Measurements from ENCODE around the gene PRKAR2B. TPM values are rescaled to one million over a fixed set of nuclear protein-coding genes. Genes with fewer than 3 reads are reported as not detected.

PRKAR2B gene
- total RNA-seq, 1 experiment from 2014 or later, result 15.1 TPM

DNA sequence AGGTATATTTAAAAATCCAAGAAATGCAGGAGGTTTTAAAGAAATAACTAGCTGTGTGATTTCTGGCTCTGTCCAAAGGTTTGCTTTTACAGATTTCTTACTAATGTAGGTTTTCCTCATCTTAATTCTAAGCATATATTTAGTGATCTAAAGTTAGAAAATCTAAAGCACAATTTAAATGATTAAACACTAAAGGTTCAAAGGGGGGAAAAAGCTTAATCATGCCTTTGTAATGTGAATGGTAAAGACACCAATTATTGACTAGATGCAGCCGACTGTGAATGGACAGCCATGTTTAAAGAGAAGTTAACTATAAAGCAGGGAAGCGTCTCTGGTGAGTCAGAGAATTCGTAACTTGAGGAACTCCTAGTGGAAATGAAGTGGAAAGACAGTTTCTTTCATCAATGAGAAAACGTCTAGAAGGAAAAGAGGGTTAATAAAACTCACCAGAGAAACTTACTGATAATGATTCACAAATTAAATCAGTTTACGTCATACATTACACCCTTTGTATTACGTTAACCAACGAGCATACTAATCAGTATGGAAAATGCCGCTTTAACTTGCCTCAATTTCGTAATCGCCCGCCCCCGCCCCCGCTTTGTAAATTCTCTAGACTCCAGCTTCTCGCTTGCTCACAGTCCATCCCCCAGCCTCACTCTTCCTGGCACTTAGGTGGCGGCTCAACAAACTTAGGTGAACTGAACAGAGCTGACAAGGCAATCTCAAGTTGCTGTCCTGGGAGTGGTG is 123.2 kb downstream of the PRKAR2B start:
- CTCF ChIA-PET, result interaction anchor here (1.1 to 3.1 kb wide), 7 partner anchors 16 to 712 kb away, joined by 5 to 17 read pairs (median 7); no protein-coding TSS in a partner anchor
- TF ChIP-seq EGR1 (IDR thresholded peaks at IDR 0.05; ENCODE audit: low read depth) (peak; percentile 89), ZNF274 (IDR thresholded peaks at IDR 0.05; ENCODE audit: low read depth, low read length) (no peak), SP1 (IDR thresholded peaks at IDR 0.05; ENCODE audit: low read depth) (no peak; the same call in 1 of the 2 replicates), ELF1 (IDR thresholded peaks at IDR 0.05; ENCODE audit: borderline replicate concordance, low read depth) (no peak), TCF7L2 (IDR thresholded peaks at IDR 0.05; ENCODE audit: borderline replicate concordance, extremely low read depth, insufficient read depth, insufficient read length) (no peak), EZH2phosphoT487 (IDR thresholded peaks at IDR 0.05; ENCODE audit: borderline replicate concordance) (no peak), ZFX (IDR thresholded peaks at IDR 0.05) (no peak), MAX (IDR thresholded peaks at IDR 0.05) (no peak), SRF (IDR thresholded peaks at IDR 0.05; ENCODE audit: low read depth) (no peak), EZH2 (IDR thresholded peaks at IDR 0.05) (no peak), POLR2A (IDR thresholded peaks at IDR 0.05; ENCODE audit: borderline replicate concordance, extremely low read depth, insufficient read depth, insufficient read length) (no peak), POLR2AphosphoS5 (IDR thresholded peaks at IDR 0.05; ENCODE audit: low read depth, low read length) (peak; percentile 38; the same call in 1 of the 2 replicates), SIN3A (IDR thresholded peaks at IDR 0.05; ENCODE audit: low read depth) (no peak; the same call in 1 of the 2 replicates), JUND (IDR thresholded peaks at IDR 0.05) (no peak; the same call in 1 of the 2 replicates), FOSL1 (IDR thresholded peaks at IDR 0.05; ENCODE audit: low read depth) (peak; percentile 18; the same call in 1 of the 2 replicates), CBX3 (IDR thresholded peaks at IDR 0.05; ENCODE audit: low read depth) (no peak), ATF3 (IDR thresholded peaks at IDR 0.05) (no peak), RAD21 (IDR thresholded peaks at IDR 0.05; ENCODE audit: low read depth) (no peak), YY1 (IDR thresholded peaks at IDR 0.05; ENCODE audit: extremely low read depth, insufficient replicate concordance, low read depth, low read length) (peak; percentile 76)
- TF ChIP-seq, protein P1, sequence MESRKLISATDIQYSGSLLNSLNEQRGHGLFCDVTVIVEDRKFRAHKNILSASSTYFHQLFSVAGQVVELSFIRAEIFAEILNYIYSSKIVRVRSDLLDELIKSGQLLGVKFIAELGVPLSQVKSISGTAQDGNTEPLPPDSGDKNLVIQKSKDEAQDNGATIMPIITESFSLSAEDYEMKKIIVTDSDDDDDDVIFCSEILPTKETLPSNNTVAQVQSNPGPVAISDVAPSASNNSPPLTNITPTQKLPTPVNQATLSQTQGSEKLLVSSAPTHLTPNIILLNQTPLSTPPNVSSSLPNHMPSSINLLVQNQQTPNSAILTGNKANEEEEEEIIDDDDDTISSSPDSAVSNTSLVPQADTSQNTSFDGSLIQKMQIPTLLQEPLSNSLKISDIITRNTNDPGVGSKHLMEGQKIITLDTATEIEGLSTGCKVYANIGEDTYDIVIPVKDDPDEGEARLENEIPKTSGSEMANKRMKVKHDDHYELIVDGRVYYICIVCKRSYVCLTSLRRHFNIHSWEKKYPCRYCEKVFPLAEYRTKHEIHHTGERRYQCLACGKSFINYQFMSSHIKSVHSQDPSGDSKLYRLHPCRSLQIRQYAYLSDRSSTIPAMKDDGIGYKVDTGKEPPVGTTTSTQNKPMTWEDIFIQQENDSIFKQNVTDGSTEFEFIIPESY (IDR thresholded peaks at IDR 0.05; ENCODE audit: extremely low read depth, insufficient replicate concordance, low read length), result no peak
- TF ChIP-seq, protein P2, sequence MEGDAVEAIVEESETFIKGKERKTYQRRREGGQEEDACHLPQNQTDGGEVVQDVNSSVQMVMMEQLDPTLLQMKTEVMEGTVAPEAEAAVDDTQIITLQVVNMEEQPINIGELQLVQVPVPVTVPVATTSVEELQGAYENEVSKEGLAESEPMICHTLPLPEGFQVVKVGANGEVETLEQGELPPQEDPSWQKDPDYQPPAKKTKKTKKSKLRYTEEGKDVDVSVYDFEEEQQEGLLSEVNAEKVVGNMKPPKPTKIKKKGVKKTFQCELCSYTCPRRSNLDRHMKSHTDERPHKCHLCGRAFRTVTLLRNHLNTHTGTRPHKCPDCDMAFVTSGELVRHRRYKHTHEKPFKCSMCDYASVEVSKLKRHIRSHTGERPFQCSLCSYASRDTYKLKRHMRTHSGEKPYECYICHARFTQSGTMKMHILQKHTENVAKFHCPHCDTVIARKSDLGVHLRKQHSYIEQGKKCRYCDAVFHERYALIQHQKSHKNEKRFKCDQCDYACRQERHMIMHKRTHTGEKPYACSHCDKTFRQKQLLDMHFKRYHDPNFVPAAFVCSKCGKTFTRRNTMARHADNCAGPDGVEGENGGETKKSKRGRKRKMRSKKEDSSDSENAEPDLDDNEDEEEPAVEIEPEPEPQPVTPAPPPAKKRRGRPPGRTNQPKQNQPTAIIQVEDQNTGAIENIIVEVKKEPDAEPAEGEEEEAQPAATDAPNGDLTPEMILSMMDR (IDR thresholded peaks at IDR 0.05 in 2 of 3, conservative IDR thresholded peaks at IDR 0.05 in 1 of 3; ENCODE audit: borderline replicate concordance in 1 of 3, insufficient read depth in 1 of 3, low read depth in 2 of 3, low read length in 2 of 3), result peak; percentile 3 to 39 (median 26); a peak in 3 of 6 replicates

More for the DNA sequence above, 123.2 kb downstream of the PRKAR2B start:
- RAD21 ChIA-PET (ENCODE audit: low non-redundant PET in 1 of 2, low total read pairs in 2 of 2, uncharacterized antibody in 2 of 2, unreplicated experiment in 2 of 2), result no interaction called here
- TSS peak; percentile 85 for BruUV-seq (replicated peaks)
- Histone ChIP-seq H4K20me1 (ENCODE audit: insufficient read depth) (no peaks in the 10 kb centered on the region), H3K4me2 (ENCODE audit: low read length) (peak overlapping the region; percentile 93), H2AFZ (ENCODE audit: low read depth, low read length, poor library complexity, severe bottlenecking) (peak overlapping the region; percentile 98), H3K9ac (ENCODE audit: low read length) (peak overlapping the region; percentile 59), H3K79me2 (ENCODE audit: insufficient read depth, low read length) (peaks cover 26% of the 10 kb centered on the region), H3K9me3 (ENCODE audit: control insufficient read depth in 1 of 2, insufficient read depth in 1 of 2, low read depth in 1 of 2, low read length in 2 of 2) (no peaks in the 10 kb centered on the region), H3K4me3 (replicated peaks in 1 of 2; ENCODE audit: low read depth in 1 of 2, low read length in 2 of 2) (peak overlapping the region; percentile 48 to 67), H3K27me3 (ENCODE audit: insufficient read depth, low read length) (no peaks in the 10 kb centered on the region), H3K9me2 (ENCODE audit: insufficient read depth) (no peaks in the 10 kb centered on the region), H3K27ac (ENCODE audit: low read depth, low read length) (peak overlapping the region; percentile 67), H3K4me1 (ENCODE audit: control insufficient read depth in 1 of 2, insufficient read depth in 2 of 2, low read length in 2 of 2) (peaks cover 5 to 18% of the 10 kb centered on the region in 2 experiments; a peak in 3 of 4 replicates), H3K36me3 (ENCODE audit: control insufficient read depth in 1 of 2, insufficient read depth in 2 of 2, low read length in 2 of 2) (no peaks in the 10 kb centered on the region)
- intact Hi-C loops (cut with micrococcal nuclease), result loop anchor here (5.0 kb wide), 1 partner anchor 505 kb away; the partner anchor contains the start of gene CCDC71L
- DNase-seq (ENCODE audit: low read depth, low spot score) (peak; percentile 61), ATAC-seq (no peak)
- POLR2A ChIA-PET, result interaction anchor here (0.5 to 2.4 kb wide), 7 partner anchors 12 to 713 kb away, joined by 3 to 11 read pairs (median 4); partner anchors contain the start of gene DUS4L
